Measurements from ENCODE around the gene POMC. TPM values are rescaled to one million over a fixed set of nuclear protein-coding genes. Genes with fewer than 3 reads are reported as not detected.

Gene POMC
- total and polyA plus RNA-seq, 2 of the 13 experiments (the other 11 are each of a cell fraction or from before 2014, with no cell fraction given) = not detected

DNA sequence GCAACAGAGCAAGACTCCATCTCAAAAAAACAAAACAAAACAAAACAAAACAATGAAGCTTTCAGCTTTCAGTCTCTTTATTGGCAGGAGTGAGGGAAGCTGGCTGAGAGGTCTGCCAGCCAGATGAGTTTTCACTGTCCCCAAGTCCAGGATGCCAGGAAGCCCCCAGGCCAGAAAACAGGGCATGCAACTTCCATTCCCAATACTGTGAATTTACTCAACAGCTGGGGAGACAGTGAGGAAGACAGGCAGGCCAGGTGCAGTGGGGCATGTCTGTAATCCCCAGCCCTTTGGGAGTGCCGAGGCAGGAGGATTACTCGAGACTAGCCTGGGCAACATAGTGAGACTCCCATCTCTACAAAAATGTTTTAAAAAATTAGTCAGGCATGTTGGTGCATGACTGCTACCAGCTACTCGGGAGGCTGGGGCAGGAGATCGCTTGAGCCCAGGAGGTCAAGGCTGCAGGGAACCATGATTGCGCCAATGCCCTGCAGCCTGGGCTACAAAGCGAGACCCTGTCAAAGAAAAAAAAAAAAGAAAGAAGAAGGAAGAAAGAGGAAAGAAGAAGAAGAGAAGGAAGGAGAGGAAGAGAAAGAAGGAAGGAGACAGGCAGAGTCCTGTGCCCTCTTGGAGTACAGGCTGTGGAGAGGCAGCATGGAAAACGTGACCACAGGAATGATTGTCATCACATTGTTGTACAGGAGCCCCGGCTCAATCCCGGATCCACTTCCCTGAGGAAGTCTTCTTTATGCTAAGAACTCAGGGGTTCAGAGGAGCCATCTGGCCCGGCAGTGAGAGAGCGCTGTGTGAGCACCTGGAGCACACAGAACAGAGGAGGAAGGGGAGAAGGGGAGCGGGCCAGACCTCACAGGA lies 29.2 kb upstream of the POMC start (continued):
- TF ChIP-seq, protein P1, sequence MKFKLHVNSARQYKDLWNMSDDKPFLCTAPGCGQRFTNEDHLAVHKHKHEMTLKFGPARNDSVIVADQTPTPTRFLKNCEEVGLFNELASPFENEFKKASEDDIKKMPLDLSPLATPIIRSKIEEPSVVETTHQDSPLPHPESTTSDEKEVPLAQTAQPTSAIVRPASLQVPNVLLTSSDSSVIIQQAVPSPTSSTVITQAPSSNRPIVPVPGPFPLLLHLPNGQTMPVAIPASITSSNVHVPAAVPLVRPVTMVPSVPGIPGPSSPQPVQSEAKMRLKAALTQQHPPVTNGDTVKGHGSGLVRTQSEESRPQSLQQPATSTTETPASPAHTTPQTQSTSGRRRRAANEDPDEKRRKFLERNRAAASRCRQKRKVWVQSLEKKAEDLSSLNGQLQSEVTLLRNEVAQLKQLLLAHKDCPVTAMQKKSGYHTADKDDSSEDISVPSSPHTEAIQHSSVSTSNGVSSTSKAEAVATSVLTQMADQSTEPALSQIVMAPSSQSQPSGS (CRISPR knock-in tag; IDR thresholded peaks at IDR 0.05) = no peak
- no peak for TF ChIP-seq MYNN (CRISPR knock-in tag; IDR thresholded peaks at IDR 0.05; ENCODE audit: low read depth)
- TF ChIP-seq, protein P2, sequence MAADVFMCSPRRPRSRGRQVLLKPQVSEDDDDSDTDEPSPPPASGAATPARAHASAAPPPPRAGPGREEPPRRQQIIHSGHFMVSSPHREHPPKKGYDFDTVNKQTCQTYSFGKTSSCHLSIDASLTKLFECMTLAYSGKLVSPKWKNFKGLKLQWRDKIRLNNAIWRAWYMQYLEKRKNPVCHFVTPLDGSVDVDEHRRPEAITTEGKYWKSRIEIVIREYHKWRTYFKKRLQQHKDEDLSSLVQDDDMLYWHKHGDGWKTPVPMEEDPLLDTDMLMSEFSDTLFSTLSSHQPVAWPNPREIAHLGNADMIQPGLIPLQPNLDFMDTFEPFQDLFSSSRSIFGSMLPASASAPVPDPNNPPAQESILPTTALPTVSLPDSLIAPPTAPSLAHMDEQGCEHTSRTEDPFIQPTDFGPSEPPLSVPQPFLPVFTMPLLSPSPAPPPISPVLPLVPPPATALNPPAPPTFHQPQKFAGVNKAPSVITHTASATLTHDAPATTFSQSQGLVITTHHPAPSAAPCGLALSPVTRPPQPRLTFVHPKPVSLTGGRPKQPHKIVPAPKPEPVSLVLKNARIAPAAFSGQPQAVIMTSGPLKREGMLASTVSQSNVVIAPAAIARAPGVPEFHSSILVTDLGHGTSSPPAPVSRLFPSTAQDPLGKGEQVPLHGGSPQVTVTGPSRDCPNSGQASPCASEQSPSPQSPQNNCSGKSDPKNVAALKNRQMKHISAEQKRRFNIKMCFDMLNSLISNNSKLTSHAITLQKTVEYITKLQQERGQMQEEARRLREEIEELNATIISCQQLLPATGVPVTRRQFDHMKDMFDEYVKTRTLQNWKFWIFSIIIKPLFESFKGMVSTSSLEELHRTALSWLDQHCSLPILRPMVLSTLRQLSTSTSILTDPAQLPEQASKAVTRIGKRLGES (CRISPR knock-in tag; IDR thresholded peaks at IDR 0.05; ENCODE audit: borderline replicate concordance) = no peak
- no peak for TF ChIP-seq ZNF737 (CRISPR knock-in tag; IDR thresholded peaks at IDR 0.05; ENCODE audit: borderline replicate concordance)
- no peak for TF ChIP-seq GPN1 (CRISPR knock-in tag; IDR thresholded peaks at IDR 0.05; ENCODE audit: borderline replicate concordance)
- peak; percentile 90; the same call in 1 of the 2 replicates for TF ChIP-seq RAD51 (IDR thresholded peaks at IDR 0.05; ENCODE audit: borderline replicate concordance)
- TF ChIP-seq TEAD2 (CRISPR knock-in tag; IDR thresholded peaks at IDR 0.05) = no peak
- TF ChIP-seq RFX3 (CRISPR knock-in tag; IDR thresholded peaks at IDR 0.05) = no peak
- no peak for TF ChIP-seq ZNF30 (CRISPR knock-in tag; IDR thresholded peaks at IDR 0.05)
- no peak for TF ChIP-seq ZNF766 (CRISPR knock-in tag; IDR thresholded peaks at IDR 0.05; ENCODE audit: borderline replicate concordance)
- TF ChIP-seq, protein P3, sequence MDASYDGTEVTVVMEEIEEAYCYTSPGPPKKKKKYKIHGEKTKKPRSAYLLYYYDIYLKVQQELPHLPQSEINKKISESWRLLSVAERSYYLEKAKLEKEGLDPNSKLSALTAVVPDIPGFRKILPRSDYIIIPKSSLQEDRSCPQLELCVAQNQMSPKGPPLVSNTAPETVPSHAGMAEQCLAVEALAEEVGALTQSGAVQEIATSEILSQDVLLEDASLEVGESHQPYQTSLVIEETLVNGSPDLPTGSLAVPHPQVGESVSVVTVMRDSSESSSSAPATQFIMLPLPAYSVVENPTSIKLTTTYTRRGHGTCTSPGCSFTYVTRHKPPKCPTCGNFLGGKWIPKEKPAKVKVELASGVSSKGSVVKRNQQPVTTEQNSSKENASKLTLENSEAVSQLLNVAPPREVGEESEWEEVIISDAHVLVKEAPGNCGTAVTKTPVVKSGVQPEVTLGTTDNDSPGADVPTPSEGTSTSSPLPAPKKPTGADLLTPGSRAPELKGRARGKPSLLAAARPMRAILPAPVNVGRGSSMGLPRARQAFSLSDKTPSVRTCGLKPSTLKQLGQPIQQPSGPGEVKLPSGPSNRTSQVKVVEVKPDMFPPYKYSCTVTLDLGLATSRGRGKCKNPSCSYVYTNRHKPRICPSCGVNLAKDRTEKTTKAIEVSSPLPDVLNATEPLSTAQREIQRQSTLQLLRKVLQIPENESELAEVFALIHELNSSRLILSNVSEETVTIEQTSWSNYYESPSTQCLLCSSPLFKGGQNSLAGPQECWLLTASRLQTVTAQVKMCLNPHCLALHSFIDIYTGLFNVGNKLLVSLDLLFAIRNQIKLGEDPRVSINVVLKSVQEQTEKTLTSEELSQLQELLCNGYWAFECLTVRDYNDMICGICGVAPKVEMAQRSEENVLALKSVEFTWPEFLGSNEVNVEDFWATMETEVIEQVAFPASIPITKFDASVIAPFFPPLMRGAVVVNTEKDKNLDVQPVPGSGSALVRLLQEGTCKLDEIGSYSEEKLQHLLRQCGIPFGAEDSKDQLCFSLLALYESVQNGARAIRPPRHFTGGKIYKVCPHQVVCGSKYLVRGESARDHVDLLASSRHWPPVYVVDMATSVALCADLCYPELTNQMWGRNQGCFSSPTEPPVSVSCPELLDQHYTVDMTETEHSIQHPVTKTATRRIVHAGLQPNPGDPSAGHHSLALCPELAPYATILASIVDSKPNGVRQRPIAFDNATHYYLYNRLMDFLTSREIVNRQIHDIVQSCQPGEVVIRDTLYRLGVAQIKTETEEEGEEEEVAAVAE (CRISPR knock-in tag; IDR thresholded peaks at IDR 0.05; ENCODE audit: borderline replicate concordance) = no peak
- TF ChIP-seq, protein P4, sequence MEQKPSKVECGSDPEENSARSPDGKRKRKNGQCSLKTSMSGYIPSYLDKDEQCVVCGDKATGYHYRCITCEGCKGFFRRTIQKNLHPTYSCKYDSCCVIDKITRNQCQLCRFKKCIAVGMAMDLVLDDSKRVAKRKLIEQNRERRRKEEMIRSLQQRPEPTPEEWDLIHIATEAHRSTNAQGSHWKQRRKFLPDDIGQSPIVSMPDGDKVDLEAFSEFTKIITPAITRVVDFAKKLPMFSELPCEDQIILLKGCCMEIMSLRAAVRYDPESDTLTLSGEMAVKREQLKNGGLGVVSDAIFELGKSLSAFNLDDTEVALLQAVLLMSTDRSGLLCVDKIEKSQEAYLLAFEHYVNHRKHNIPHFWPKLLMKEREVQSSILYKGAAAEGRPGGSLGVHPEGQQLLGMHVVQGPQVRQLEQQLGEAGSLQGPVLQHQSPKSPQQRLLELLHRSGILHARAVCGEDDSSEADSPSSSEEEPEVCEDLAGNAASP (CRISPR knock-in tag; IDR thresholded peaks at IDR 0.05; ENCODE audit: borderline replicate concordance) = no peak
- TF ChIP-seq, protein P5, sequence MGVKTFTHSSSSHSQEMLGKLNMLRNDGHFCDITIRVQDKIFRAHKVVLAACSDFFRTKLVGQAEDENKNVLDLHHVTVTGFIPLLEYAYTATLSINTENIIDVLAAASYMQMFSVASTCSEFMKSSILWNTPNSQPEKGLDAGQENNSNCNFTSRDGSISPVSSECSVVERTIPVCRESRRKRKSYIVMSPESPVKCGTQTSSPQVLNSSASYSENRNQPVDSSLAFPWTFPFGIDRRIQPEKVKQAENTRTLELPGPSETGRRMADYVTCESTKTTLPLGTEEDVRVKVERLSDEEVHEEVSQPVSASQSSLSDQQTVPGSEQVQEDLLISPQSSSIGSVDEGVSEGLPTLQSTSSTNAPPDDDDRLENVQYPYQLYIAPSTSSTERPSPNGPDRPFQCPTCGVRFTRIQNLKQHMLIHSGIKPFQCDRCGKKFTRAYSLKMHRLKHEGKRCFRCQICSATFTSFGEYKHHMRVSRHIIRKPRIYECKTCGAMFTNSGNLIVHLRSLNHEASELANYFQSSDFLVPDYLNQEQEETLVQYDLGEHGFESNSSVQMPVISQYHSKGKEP (CRISPR knock-in tag; IDR thresholded peaks at IDR 0.05) = no peak
- no peak for TF ChIP-seq EHMT2 (IDR thresholded peaks at IDR 0.05; ENCODE audit: borderline replicate concordance, low read depth, low read length)

All from HepG2 (cell line).